DOHH2 (cell line): ENCODE data around the gene TMEM239.

Source experiments
- CTCF ChIP-seq: fragments of 200-600 bp; sonication (generic); IDR thresholded peaks from one replicate; pipeline ENCODE4 v1.5.1; 2014; ENCODE audit warnings: antibody characterized with exemption, mild to moderate bottlenecking, low read depth, low read length; ENCODE audit not compliant: poor library complexity, severe bottlenecking
- EZH2phosphoT487 ChIP-seq: fragments of 200-600 bp; sonication (generic); IDR thresholded peaks from 2 replicates; pipeline ENCODE4 v1.6.1; 2017; ENCODE audit warnings: borderline replicate concordance, mild to moderate bottlenecking, antibody characterized with exemption, low read length, moderate library complexity, mixed read lengths

DNA sequence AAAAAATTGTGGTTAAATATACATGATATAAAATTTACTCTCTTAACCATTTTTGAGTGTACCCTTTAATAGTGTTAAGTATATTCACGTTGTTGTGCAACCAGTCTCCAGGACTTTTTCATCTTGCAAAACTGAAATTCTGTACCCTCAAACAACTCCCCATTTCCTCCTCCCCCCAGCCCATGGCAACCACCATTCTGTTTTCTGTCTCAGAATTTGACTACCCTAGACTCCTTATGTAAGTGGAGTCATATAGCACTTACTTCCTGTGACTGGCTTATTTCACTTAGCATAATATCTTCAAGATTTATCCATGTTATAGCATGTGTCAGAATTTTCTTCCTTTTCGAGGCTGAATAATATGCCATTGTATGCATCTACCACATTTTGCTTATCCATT is 29.4 kb downstream of the TMEM239 start:
- TF ChIP-seq CTCF (no peak), EZH2phosphoT487 (no peak)
